Neural progenitor cell (in vitro differentiated cells): ENCODE results near the gene FASN. TPM values are rescaled to one million over a fixed set of nuclear protein-coding genes. Genes with fewer than 3 reads are reported as not detected.
A peak's percentile ranks its signal among the peaks of the same experiment; 100 is the strongest.

Experiments
- DNase-seq: peaks from one replicate; pipeline ENCODE4 v3.0.0-alpha.2; 2016; ENCODE audit warnings: low spot score
- H2AFZ ChIP-seq: fragments of 200-600 bp; sonication (generic); replicated peaks from 2 replicates; pipeline ENCODE4 v1.6.1; 2016; ENCODE audit warnings: antibody characterized with exemption
- H3F3A ChIP-seq: fragments of 200-600 bp; sonication (generic); 2 replicates; pipeline ENCODE4 v1.6.1; 2016; ENCODE audit warnings: antibody characterized with exemption, low read depth
- H3K27ac ChIP-seq: fragments of 200-600 bp; sonication (generic); 2 replicates; pipeline ENCODE4 v1.5.1; 2016; ENCODE audit warnings: mild to moderate bottlenecking
- H3K27me3 ChIP-seq: fragments of 200-600 bp; sonication (generic); 2 replicates; pipeline ENCODE4 v1.6.1; 2016; ENCODE audit warnings: mild to moderate bottlenecking, moderate library complexity
- H3K36me3 ChIP-seq: fragments of 200-600 bp; sonication (generic); 2 replicates; pipeline ENCODE4 v1.5.1; 2016
- H3K4me1 ChIP-seq: fragments of 200-600 bp; sonication (generic); 2 replicates; pipeline ENCODE4 v1.6.1; 2016; ENCODE audit warnings: mixed run types
- H3K4me2 ChIP-seq: fragments of 200-600 bp; sonication (generic); 2 replicates; pipeline ENCODE4 v1.6.1; 2016
- H3K4me3 ChIP-seq: fragments of 200-600 bp; sonication (generic); 2 replicates; pipeline ENCODE4 v1.5.1; 2016
- H3K79me2 ChIP-seq: fragments of 200-600 bp; sonication (generic); 2 replicates; pipeline ENCODE4 v1.6.1; 2016; ENCODE audit warnings: low read depth
- H3K9ac ChIP-seq: fragments of 200-600 bp; sonication (generic); 2 replicates; pipeline ENCODE4 v1.6.1; 2016
- H3K9me3 ChIP-seq: fragments of 200-600 bp; sonication (generic); 2 replicates; pipeline ENCODE4 v1.5.1; 2016; ENCODE audit warnings: low read depth
- H4K20me1 ChIP-seq: fragments of 200-600 bp; sonication (generic); 2 replicates; pipeline ENCODE4 v1.6.1; 2016; ENCODE audit warnings: low read depth
- H3K27ac Mint-ChIP-seq: 3 replicates; pipeline ENCODE4 v1.8.0; 2021; ENCODE audit warnings: mixed read lengths
- H3K27me3 Mint-ChIP-seq: 2 replicates; pipeline ENCODE4 v1.8.0; 2022; ENCODE audit warnings: low read depth, mild to moderate bottlenecking, inconsistent platforms, moderate library complexity, mixed read lengths; ENCODE audit not compliant: insufficient read depth
- H3K36me3 Mint-ChIP-seq: 3 replicates; pipeline ENCODE4 v1.8.0; 2021; ENCODE audit warnings: mixed read lengths
- H3K4me1 Mint-ChIP-seq: 3 replicates; pipeline ENCODE4 v1.8.0; 2021; ENCODE audit warnings: mixed read lengths
- H3K4me3 Mint-ChIP-seq: 3 replicates; pipeline ENCODE4 v1.8.0; 2021; ENCODE audit warnings: mild to moderate bottlenecking, moderate library complexity, mixed read lengths
- H3K9me3 Mint-ChIP-seq: 3 replicates; pipeline ENCODE4 v1.8.0; 2020; ENCODE audit warnings: mixed read lengths
- EZH2 ChIP-seq: fragments of 200-600 bp; sonication (generic); IDR thresholded peaks from 2 replicates; pipeline ENCODE4 v1.6.1; 2017; ENCODE audit warnings: antibody characterized with exemption, mild to moderate bottlenecking, moderate library complexity
- EZH2phosphoT487 ChIP-seq: fragments of 200-600 bp; sonication (generic); IDR thresholded peaks from 2 replicates; pipeline ENCODE4 v1.6.1; 2017; ENCODE audit warnings: antibody characterized with exemption
- total RNA-seq: library from RNA; depleted of rRNA; stranded (reverse); fragments of >200 nt; gene quantifications from 2 replicates; pipeline ENCODE4 v1.2.3, GENCODE V29; 2015; ENCODE audit warnings: low replicate concordance
- TF ChIP-seq, protein P1 (sequence below): fragments of 200-600 bp; sonication (generic); IDR thresholded peaks from 2 replicates; pipeline ENCODE4 v1.5.1; 2017; ENCODE audit warnings: antibody characterized with exemption, mild to moderate bottlenecking

Gene FASN
- total RNA-seq, 1 donor from 2014 or later = 77.9 TPM

DNA sequence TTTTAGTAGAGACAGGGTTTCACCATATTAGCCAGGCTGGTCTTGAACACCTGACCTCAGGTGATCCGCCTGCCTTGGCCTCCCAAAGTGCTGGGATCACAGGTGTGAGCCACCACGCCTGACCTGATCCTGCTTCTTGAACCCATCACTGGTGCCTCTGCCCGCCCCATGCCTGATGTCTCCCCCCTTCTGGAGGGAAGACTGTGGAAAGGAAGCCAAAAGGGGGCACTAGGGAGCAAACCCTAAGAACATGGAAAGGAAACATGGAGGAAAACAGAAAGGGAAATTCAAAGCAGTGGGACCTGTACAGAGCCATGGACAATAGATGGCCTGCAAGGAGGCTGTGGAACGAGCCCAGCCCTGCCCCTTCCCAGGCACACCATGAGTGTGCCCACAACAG lies 31.1 kb upstream of the FASN start:
- Mint-ChIP-seq H3K36me3 (peaks cover 12% of the 10 kb centered on the region), H3K4me3 (no peak overlapping the region), H3K4me1 (peaks cover 2% of the 10 kb centered on the region), H3K9me3 (no peaks in the 10 kb centered on the region), H3K27me3 (no peaks in the 10 kb centered on the region), H3K27ac (no peak overlapping the region)
- Histone ChIP-seq H3K27ac (no peak overlapping the region), H3K27me3 (no peaks in the 10 kb centered on the region), H3K79me2 (no peaks in the 10 kb centered on the region), H3K4me3 (no peak overlapping the region), H3K36me3 (no peaks in the 10 kb centered on the region), H4K20me1 (no peaks in the 10 kb centered on the region), H3K4me1 (no peaks in the 10 kb centered on the region), H3K4me2 (no peak overlapping the region), H3F3A (peaks cover 2% of the 10 kb centered on the region), H3K9me3 (no peaks in the 10 kb centered on the region), H2AFZ (no peak overlapping the region), H3K9ac (no peak overlapping the region)
- TF ChIP-seq, protein P1, sequence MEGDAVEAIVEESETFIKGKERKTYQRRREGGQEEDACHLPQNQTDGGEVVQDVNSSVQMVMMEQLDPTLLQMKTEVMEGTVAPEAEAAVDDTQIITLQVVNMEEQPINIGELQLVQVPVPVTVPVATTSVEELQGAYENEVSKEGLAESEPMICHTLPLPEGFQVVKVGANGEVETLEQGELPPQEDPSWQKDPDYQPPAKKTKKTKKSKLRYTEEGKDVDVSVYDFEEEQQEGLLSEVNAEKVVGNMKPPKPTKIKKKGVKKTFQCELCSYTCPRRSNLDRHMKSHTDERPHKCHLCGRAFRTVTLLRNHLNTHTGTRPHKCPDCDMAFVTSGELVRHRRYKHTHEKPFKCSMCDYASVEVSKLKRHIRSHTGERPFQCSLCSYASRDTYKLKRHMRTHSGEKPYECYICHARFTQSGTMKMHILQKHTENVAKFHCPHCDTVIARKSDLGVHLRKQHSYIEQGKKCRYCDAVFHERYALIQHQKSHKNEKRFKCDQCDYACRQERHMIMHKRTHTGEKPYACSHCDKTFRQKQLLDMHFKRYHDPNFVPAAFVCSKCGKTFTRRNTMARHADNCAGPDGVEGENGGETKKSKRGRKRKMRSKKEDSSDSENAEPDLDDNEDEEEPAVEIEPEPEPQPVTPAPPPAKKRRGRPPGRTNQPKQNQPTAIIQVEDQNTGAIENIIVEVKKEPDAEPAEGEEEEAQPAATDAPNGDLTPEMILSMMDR = peak; percentile 20
- no peak for TF ChIP-seq EZH2phosphoT487
- DNase-seq = no peak

DNA sequence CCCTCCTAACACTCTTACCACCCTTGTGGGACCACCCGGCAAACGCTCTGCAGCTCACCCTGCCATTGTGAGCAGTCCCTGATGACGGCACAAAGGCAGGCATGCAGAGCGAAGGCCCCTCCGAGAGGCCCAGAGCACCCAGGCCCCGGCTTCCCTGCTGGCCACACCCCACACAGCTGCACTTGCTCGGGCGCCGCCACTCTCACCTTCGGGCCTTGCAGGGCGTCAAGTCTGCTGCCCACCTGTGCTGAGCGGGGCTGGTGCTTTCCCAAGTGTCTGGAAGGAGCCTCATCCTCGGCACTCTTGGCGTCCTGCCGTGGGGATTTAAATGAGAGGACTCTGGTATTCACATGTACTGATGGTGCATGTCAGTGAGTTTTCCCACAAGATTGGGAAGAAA lies 30.3 kb upstream of the FASN start:
- H3K27me3 ChIP-seq = no peaks in the 10 kb centered on the region
- Mint-ChIP-seq H3K27me3 (no peaks in the 10 kb centered on the region), H3K4me1 (no peaks in the 10 kb centered on the region), H3K9me3 (no peaks in the 10 kb centered on the region), H3K27ac (no peak overlapping the region), H3K4me3 (no peak overlapping the region), H3K36me3 (peaks cover 14% of the 10 kb centered on the region)
- H3K27ac ChIP-seq = no peak overlapping the region
- no peak overlapping the region for H3K9ac ChIP-seq
- H3K36me3 ChIP-seq = no peaks in the 10 kb centered on the region
- TF ChIP-seq, protein P1 = no peak
- TF ChIP-seq EZH2phosphoT487 (no peak), EZH2 (no peak)
- H3K79me2 ChIP-seq = no peaks in the 10 kb centered on the region
- H4K20me1 ChIP-seq = no peaks in the 10 kb centered on the region
- H3F3A ChIP-seq = no peaks in the 10 kb centered on the region
- no peak for DNase-seq
- H3K9me3 ChIP-seq = no peaks in the 10 kb centered on the region
- H2AFZ ChIP-seq = no peak overlapping the region
- no peak overlapping the region for H3K4me2 ChIP-seq
- no peak overlapping the region for H3K4me3 ChIP-seq
- H3K4me1 ChIP-seq = no peaks in the 10 kb centered on the region

DNA sequence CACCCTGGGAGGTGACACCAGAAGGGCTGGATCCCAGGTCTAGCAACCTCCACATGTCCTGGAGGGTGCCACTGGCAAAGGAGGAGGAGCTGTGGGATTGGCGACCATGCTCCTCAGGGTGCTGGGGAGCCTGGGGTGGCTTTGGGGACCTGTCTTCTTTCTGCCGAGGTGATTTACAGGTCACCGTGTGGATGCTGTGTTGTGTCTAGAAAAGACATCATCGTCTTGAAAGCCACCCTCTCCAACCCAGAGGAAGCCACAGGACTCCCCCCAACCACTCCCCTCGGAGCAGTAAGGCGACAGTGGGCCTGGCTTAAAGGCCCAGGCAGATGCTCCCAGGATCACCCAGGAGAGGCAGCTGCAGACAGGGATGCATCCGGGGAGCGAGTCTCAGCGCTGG lies 29.7 kb upstream of the FASN start:
- H3K4me1 Mint-ChIP-seq = peaks cover under 1% of the 10 kb centered on the region
- H3K9ac ChIP-seq = no peak overlapping the region
- no peaks in the 10 kb centered on the region for H3K27me3 Mint-ChIP-seq
- H3K27ac Mint-ChIP-seq = peak overlapping the region; percentile 50
- no peak overlapping the region for H3K27ac ChIP-seq
- H3F3A ChIP-seq = no peaks in the 10 kb centered on the region
- H3K36me3 ChIP-seq = no peaks in the 10 kb centered on the region
- H3K36me3 Mint-ChIP-seq = peaks cover 17% of the 10 kb centered on the region
- no peak for DNase-seq
- no peak overlapping the region for H3K4me2 ChIP-seq
- H3K4me3 ChIP-seq = no peak overlapping the region
- no peak overlapping the region for H2AFZ ChIP-seq
- H3K9me3 Mint-ChIP-seq = no peaks in the 10 kb centered on the region
- H3K79me2 ChIP-seq = no peaks in the 10 kb centered on the region
- no peak overlapping the region for H3K4me3 Mint-ChIP-seq
- H3K9me3 ChIP-seq = no peaks in the 10 kb centered on the region
- TF ChIP-seq, protein P1 = no peak
- TF ChIP-seq EZH2phosphoT487 = no peak
- no peak for TF ChIP-seq EZH2
- H3K27me3 ChIP-seq = no peaks in the 10 kb centered on the region
- no peaks in the 10 kb centered on the region for H4K20me1 ChIP-seq
- H3K4me1 ChIP-seq = no peaks in the 10 kb centered on the region

DNA sequence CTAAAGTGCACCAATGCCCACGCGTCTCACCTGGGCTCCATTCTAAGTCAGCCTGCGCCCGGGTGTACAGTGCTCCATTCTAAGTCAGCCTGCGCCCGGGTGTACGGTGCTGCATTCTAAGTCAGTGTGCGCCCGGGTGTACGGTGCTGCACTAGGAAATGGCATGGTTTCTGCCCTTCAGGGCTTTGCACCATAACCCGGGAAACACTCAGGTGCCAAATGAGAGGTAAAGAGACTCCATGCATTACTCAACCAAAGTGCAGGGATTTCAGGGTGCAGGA lies 29.2 kb upstream of the FASN start:
- no peaks in the 10 kb centered on the region for H3K9me3 Mint-ChIP-seq
- no peaks in the 10 kb centered on the region for H3K36me3 ChIP-seq

More for the DNA sequence above, 29.2 kb upstream of the FASN start:
- no peaks in the 10 kb centered on the region for H4K20me1 ChIP-seq
- no peaks in the 10 kb centered on the region for H3K79me2 ChIP-seq
- no peak overlapping the region for H3K4me2 ChIP-seq
- H3F3A ChIP-seq = no peaks in the 10 kb centered on the region
- no peaks in the 10 kb centered on the region for H3K27me3 ChIP-seq
- Mint-ChIP-seq H3K36me3 (peaks cover 18% of the 10 kb centered on the region), H3K4me3 (no peak overlapping the region), H3K27me3 (no peaks in the 10 kb centered on the region), H3K4me1 (peaks cover 2% of the 10 kb centered on the region), H3K27ac (no peak overlapping the region)
- DNase-seq = no peak
- no peak overlapping the region for H2AFZ ChIP-seq
- H3K4me3 ChIP-seq = no peak overlapping the region
- no peaks in the 10 kb centered on the region for H3K4me1 ChIP-seq
- no peak overlapping the region for H3K27ac ChIP-seq
- no peaks in the 10 kb centered on the region for H3K9me3 ChIP-seq
- TF ChIP-seq, protein P1 = no peak
- TF ChIP-seq EZH2 = no peak
- H3K9ac ChIP-seq = no peak overlapping the region
